CD4-positive, alpha-beta T cell treated with Interleukin-10 for 1 hour (primary cell): ENCODE measurements around the gene CLDN5.
"Not testable (repeated sequence)": the region's sequence is repeated elsewhere in the genome, so short reads cannot be mapped to it uniquely, and the experiment has no call there.

ENCODE experiments used
- DNase-seq: peaks from one replicate; pipeline ENCODE4 v3.0.0-alpha.2; 2020

The CLDN5 gene

DNA sequence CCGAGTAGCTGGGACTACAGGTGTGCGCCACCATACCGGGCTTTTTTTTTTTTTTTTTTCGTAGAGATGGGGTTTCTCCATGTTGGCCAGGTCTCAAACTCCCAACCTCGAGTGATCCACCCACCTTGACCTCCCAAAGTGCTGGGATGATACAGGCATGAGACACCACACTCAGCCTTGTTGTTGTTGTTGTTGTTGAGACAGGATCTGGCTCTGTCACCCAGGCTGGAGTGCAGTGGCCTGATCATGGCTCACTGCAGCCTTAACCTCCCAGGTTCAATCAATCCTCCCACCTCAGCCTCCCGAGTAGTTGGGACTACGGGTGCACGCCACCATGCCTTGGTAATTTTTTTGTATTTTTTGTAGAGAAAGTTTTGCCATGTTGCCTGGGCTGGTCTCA lies 23.4 kb upstream of the CLDN5 start:
- DNase-seq = no peak

DNA sequence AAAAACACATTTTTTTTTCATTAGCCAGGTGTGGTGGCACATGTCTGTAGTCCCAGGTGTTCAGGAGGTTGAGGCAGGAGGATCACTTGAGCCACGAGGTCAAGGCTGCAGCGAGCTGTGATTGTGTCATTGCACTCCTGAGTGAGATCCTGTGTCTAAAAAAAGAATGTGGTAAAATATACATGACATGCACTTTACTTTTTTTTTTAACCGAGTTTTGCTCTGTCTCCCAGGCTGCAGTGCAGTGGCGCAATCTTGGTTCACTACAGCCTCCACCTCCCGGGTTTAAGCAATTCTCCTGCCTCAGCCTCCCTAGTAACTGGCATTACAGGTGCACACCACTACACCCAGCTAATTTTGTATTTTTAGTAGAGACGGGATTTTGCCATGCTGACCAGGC lies 22.5 kb upstream of the CLDN5 start:
- DNase-seq = no peak

DNA sequence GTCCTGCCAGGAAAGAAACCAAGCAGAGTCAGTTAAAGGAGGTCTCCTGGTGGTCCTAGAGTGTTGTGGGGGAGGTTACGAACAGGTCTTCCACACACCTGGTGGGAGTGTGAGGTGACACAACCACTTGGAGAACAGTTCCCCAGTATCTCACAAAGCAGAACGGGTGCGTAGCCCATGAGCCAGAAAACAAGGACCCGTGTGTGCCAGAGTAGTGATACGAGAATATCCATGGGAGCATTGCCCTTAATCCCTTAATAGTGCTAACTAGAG lies 21.7 kb upstream of the CLDN5 start:
- no peak for DNase-seq

- no peak for DNase-seq
Measured at GRCh38 chr22:19543970-19544708, 19.9 kb upstream of the CLDN5 start.

DNA sequence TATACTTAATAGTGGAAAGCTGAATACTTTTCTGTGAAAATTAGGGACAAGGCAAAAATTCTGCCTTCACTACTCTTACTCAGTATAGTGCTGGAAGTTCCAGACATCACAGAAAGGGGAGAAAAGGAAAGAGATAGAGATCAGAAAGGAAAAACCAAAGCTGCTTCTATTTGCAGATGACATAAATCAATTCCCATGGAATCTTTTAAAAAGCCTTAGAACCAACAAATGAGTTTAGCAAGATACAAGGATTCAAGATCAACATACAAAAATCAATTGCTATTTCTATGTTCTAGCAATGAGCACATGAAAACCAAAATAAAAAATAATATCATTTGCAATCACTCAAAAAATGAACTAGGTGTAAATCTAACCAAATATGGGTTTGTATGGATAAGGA lies 16.2 kb upstream of the CLDN5 start:
- DNase-seq = no peak

- no peak for DNase-seq
Measured at GRCh38 chr22:19537941-19538488, 13.8 kb upstream of the CLDN5 start.

DNA sequence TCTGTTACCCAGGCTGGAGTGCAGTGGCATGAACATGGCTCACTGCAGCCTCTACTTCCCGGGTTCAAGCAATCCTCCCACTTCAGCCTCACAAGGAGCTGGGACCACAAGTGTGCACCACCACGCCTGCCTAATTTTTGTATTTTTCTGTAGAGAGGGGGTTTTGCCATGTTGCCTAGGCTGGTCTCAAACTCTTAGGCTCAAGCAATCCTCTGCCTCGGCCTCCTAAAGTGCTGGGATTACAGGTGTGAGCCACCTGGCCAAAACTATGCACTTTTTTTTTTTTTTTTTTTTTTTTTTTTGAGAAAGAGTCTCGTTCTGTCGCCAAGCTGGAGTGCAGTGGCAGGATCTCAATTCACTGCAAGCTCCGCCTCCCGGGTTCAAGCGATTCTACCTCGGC lies 12.4 kb upstream of the CLDN5 start:
- no peak for DNase-seq

DNA sequence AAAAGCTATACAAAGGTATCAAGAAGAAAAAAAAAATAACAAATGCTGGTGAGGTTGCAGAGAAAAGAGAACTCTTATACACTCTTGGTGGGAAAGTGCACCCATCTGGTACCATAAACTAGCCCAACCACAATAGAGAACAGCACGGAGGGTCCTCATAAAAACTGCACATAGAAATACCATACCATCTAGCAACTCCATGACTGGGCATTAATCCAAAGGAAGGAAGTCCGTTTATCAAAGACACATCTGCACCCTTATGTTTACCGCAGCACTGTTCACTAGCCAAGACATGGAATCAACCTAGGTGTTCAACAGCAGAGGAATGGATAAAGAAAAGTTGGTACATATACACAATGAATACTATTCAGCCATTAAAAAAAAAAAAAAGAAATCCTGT lies 10.8 kb upstream of the CLDN5 start:
- no peak for DNase-seq

DNA sequence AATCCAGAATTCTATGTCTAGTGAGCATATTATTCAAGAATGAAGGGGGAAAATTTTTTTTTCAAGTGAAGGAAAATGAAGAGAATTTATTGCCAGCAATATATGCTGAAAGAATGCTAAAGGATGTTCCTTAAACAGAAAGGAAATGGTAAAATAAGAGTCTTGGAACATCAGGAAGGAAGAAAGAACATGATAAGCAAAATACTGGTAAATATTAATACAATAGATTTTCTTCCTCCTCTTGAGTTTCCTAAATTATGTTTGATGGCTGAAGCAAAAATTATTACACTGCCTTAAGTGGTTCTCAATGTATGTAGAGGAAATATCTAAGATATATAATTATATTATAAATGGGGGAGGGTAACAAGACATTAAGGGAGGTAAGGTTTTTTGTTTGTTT lies 9.6 kb upstream of the CLDN5 start:
- DNase-seq = no peak

GRCh38 chr22:19533049-19533626 lies 8.9 kb upstream of the CLDN5 start:
- DNase-seq = no peak

DNA sequence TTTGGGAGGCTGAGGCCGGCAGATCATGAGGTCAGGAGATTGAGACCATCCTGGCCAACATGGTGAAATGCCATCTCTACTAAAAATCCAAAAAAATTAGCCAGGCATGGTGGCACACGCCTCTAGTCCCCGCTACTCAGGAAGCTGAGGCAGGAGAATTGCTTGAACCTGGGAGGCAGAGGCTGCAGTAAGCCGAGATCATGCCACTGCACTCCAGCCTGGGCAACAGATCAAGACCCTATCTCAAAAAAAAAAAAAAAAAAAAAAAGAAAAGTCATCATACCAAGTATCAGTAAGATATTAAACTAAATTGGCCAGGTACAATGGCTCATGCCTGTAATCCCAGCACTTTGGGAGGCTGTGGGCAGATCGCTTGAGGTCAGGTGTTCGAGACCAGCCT lies 7.1 kb upstream of the CLDN5 start:
- not testable (repeated sequence) for DNase-seq

- DNase-seq = no peak
Measured at GRCh38 chr22:19530751-19531150, 6.5 kb upstream of the CLDN5 start.

DNA sequence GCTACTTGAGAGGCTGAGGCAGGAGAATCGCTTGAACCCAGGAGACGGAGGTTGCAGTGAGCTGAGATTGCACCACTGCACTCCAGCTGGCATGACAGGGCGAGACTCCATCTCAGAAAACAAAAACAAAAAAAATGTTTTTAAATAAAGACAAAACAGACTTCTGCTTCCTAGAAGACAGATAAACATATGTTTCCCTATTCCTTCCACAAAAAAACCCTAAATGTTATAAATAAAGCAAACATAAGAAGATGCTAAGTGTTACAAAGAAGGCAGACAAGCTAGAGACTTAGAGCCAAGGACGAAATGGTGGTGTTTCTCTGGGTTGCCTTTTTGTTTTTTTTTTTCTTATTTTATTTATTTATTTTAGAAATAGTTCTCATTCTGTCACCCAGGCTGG lies 5.6 kb upstream of the CLDN5 start:
- no peak for DNase-seq

DNA sequence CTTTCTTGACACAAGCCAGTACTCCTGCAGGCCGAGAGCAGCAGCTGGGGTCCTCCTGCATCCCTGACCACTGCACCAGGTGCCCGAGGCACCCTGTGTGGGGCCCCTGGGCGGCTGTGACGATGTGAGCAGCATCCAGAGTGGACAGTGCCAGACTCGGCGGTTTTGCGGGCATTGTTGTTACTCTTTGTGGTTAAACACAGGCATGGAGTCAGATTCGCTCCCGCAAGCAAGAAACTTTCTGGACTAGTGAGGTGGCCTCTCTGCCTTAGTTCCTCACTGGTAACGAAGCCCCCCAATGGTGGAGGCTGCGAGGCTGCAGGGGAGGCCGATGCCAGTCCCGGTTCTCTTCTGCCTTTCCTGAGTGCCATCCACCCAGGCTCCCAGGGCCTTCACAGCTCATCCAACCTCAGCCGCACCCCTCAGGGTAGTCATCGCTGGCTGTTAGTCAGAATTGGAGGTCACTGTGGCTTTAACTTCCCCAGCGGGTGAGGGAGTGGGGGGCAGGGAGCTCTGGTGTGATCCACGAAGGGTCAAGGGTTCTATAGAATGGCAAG lies 3.7 kb upstream of the CLDN5 start:
- no peak for DNase-seq

DNA sequence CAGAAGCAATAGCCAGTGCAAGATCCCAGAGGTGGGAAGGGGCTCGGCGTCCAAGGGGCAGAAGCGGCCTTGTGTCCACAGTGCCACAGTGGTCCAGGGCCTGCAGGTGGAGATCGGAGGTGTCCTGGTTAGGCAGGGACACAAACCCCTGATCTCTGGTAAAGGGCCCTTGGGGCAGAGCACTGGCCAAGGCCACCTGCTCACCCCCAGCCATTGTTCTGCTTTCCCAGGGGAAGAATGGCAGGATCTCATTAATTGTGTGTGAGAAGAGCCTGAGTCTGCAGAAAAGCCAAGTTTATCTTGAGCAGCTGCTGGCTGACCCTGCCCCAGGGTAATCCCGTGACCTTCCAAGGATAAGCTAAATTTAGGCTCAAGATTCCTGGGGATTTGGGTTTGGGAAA lies 3.1 kb upstream of the CLDN5 start:
- DNase-seq = no peak

- DNase-seq = no peak
Measured at GRCh38 chr22:19526702-19527111, 2.5 kb upstream of the CLDN5 start.

GRCh38 chr22:19526076-19526701 lies 2.0 kb upstream of the CLDN5 start:
- DNase-seq = no peak

- DNase-seq = no peak
Measured at GRCh38 chr22:19525666-19526065, 1.5 kb upstream of the CLDN5 start.

DNA sequence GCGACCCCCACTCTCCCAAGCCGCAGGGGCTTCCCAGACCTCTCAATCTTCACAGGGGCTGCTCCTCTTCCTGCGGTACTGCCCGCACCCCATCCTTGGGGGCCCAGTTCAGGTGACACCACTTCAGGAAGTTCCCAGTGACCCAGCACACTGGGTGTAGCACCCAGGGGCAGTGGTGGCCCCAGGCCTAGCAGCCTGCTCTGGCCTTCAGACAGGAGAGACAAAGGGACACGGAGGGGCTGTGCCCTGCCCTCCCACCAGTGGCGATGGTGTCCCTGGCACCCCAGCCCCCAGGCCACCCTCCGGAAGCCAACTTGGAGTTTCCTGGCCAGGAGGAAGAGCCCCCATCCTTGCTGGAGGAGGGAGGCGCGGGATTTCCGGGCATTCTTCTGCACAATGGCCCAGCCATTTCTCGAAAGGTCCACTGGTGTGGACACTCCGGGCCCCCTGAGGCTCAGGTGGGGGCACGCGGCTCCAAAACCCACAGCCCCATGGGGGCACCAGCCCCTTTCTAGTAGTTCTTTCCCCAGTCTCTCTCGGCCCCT lies 978 bp upstream of the CLDN5 start:
- DNase-seq = no peak

GRCh38 chr22:19523240-19524169 lies 705 bp downstream of the CLDN5 start:
- DNase-seq = no peak

GRCh38 chr22:19522881-19523239 lies 1.4 kb downstream of the CLDN5 start:
- no peak for DNase-seq

GRCh38 chr22:19522190-19522880 lies 1.9 kb downstream of the CLDN5 start:
- no peak for DNase-seq
